ENCODE results near the gene IL17C. TPM values are rescaled to one million over a fixed set of nuclear protein-coding genes. Genes with fewer than 3 reads are reported as not detected.
A peak's percentile ranks its signal among the peaks of the same experiment; 100 is the strongest.

The IL17C gene
- total and polyA plus RNA-seq, 4 donors = 0.14 to 1.8 TPM; not detected in 2

DNA sequence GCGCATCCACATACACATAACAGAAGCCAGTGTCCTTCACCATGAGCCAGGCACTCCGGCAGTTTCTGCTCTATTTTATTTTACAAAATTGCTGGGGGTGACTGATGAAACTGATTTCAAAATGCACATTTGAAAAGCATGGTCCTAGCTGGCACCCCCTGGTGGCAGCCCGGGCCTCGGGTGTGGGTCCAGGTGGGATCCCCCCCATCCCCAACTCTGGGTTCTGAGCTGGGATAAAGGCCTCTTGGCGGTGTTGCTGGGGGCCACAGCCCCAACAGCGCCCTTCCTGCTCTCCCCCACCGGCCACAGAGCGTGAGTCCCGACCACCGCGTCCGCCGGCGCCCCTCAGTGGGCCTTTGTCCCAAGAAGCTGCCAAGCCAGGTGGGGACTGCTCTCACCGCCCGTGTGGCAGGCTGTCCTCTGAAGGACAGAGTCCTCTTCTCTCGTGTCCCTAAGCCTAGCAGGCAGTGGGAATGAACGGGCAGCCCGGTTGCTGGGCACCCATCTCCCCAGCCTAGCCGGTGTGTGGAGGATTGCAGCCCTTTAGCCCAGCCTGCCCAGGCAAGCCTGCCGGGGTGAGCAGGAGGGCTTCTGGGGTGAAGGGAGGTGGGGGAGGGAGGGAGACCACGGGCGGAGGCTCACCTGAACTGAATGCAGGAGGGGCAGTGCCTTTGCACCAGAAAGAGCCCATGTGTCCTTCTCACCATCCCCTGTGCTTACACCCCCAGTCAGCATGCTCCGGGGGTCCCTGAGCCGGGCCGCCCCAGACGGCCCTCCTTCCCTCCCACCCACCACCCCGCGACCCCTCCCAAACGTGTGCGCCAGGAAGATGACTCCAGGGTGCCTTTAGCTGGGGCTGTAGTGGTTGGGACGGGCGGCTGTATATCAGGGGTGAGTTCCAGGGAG is 47.0 kb downstream of the IL17C start:
- H3K27me3 ChIP-seq (ENCODE audit: control insufficient read depth in 3 of 3, insufficient read depth in 3 of 3, low read length in 2 of 3) = peaks cover 0 to 52% (median 37%) of the 10 kb centered on the region in 3 donors
- WGBS, 2 donors = 6 to 7% methylated on average over 33 of the region's 33 CpGs
- TF ChIP-seq, protein P1, sequence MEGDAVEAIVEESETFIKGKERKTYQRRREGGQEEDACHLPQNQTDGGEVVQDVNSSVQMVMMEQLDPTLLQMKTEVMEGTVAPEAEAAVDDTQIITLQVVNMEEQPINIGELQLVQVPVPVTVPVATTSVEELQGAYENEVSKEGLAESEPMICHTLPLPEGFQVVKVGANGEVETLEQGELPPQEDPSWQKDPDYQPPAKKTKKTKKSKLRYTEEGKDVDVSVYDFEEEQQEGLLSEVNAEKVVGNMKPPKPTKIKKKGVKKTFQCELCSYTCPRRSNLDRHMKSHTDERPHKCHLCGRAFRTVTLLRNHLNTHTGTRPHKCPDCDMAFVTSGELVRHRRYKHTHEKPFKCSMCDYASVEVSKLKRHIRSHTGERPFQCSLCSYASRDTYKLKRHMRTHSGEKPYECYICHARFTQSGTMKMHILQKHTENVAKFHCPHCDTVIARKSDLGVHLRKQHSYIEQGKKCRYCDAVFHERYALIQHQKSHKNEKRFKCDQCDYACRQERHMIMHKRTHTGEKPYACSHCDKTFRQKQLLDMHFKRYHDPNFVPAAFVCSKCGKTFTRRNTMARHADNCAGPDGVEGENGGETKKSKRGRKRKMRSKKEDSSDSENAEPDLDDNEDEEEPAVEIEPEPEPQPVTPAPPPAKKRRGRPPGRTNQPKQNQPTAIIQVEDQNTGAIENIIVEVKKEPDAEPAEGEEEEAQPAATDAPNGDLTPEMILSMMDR (IDR thresholded peaks at IDR 0.05; ENCODE audit: control extremely low read depth, extremely low read depth) = no peak
- H3K4me1 ChIP-seq (ENCODE audit: control insufficient read depth in 5 of 5, insufficient read depth in 5 of 5, low read length in 5 of 5) = peaks cover 0 to 10% (median 0%) of the 10 kb centered on the region in 5 donors
- DNase-seq (no peak), ATAC-seq (ENCODE audit: insufficient read depth, low FRiP score) (no peak)
- no peak overlapping the region for H3K4me3 ChIP-seq
- H3K36me3 ChIP-seq (ENCODE audit: control insufficient read depth in 4 of 4, insufficient read depth in 4 of 4, low read length in 4 of 4) = no peaks in the 10 kb centered on the region
- no peak overlapping the region for H3K9ac ChIP-seq (ENCODE audit: insufficient read depth in 1 of 2, low read length in 2 of 2)
- H3K27ac ChIP-seq (ENCODE audit: low read depth in 1 of 2, low read length in 1 of 2) = no peak overlapping the region
- H3K9me3 ChIP-seq (ENCODE audit: control insufficient read depth in 4 of 4, insufficient read depth in 3 of 4, low read length in 3 of 4) = no peaks in the 10 kb centered on the region

DNA sequence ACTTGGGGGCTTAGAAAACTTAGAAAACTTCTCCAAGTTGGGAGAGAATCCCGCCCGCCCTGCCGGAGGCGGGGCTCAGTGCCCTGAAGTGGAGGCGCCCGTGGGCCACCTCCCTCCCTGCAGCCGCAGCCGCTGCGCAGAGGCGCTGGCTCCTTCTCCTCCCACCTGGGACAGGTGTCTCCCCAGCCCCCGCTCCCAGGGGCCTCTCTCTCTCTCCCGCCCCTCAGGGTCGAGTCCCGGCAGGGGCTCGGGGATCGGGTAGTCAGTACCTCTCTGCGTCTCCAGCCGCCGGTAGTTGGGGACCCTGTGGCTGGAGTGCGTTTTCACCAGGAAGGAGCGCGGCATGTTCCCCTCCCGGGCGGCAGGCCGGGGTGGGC is 47.7 kb downstream of the IL17C start:
- peak; percentile 43 for ATAC-seq (ENCODE audit: insufficient read depth, low FRiP score)
- no peaks in the 10 kb centered on the region for H3K36me3 ChIP-seq (ENCODE audit: control insufficient read depth in 4 of 4, insufficient read depth in 4 of 4, low read length in 4 of 4)
- peaks cover 0 to 10% (median 0%) of the 10 kb centered on the region in 5 donors for H3K4me1 ChIP-seq (ENCODE audit: control insufficient read depth in 5 of 5, insufficient read depth in 5 of 5, low read length in 5 of 5)
- no peak for DNase-seq
- peaks cover 0 to 50% (median 37%) of the 10 kb centered on the region in 3 donors for H3K27me3 ChIP-seq (ENCODE audit: control insufficient read depth in 3 of 3, insufficient read depth in 3 of 3, low read length in 2 of 3)
- no peak overlapping the region for H3K9ac ChIP-seq (ENCODE audit: insufficient read depth in 1 of 2, low read length in 2 of 2)
- H3K9me3 ChIP-seq (ENCODE audit: control insufficient read depth in 4 of 4, insufficient read depth in 3 of 4, low read length in 3 of 4) = no peaks in the 10 kb centered on the region
- H3K27ac ChIP-seq (ENCODE audit: low read depth in 1 of 2, low read length in 1 of 2) = peak overlapping the region; percentile 22 to 43
- peak overlapping the region; percentile 6 for H3K4me3 ChIP-seq
- 1% methylated on average over 19 to 25 of the region's 25 CpGs for WGBS, 2 donors
- TF ChIP-seq, protein P1 (IDR thresholded peaks at IDR 0.05; ENCODE audit: control extremely low read depth, extremely low read depth) = no peak

DNA sequence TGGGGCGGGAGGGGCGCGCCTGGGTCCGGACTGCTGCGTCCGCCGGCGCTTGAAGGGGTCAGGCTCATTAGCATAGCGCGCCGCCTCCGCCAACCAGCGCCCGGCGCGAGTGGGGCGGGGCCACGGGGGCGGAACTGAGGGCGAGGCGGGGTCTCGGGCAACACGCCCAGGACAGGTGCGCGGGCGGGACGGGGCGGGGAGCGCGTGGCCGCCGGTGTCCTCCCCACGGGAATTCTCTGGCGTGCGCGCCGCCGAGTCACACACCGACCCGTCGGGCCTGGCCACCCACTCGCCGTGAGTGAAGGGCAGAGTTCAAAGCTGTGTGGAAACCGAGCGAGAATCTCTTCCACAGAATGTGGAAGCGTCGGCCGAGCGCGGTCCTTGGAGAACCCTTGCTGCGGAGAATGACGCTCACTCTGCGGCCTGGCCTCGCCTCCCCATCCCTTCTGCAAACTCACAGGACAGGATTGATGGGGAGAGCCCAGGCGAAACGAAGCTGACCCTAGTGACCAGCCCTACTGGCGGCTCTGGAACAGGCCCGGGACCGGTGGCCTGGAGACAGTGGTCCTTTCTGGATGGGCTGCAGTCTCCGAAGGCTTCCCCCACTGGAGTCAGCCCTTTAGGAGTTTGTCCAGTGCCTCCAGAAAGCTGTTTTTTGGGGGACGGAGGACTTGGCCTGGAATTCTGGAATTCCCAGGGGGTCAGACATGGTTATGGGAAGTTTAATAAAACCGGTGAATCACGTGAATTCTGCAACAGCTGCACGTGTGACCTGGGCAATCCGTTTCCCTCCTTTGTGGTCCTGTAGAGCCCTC is 48.3 kb downstream of the IL17C start, which contains the start of gene SNAI3:
TSS of gene SNAI3 (minus strand) at position 69 of the 815 bp plus-strand sequence. CDS start 101 bp downstream, outside the sequence.
- peaks cover 0 to 46% (median 37%) of the 10 kb centered on the region in 3 donors for H3K27me3 ChIP-seq (ENCODE audit: control insufficient read depth in 3 of 3, insufficient read depth in 3 of 3, low read length in 2 of 3)
- H3K4me3 ChIP-seq = peak within 1 kb of the TSS; percentile 6
- no peak within 1 kb of the TSS for H3K9ac ChIP-seq (ENCODE audit: insufficient read depth in 1 of 2, low read length in 2 of 2)
- H3K27ac ChIP-seq (ENCODE audit: low read depth in 1 of 2, low read length in 1 of 2) = peak within 1 kb of the TSS; percentile 22 to 43
- peaks cover 0 to 10% (median 0%) of the 10 kb centered on the region in 5 donors for H3K4me1 ChIP-seq (ENCODE audit: control insufficient read depth in 5 of 5, insufficient read depth in 5 of 5, low read length in 5 of 5)
- 7 to 10% methylated on average over 57 to 65 of the region's 65 CpGs for WGBS, 2 donors
- TF ChIP-seq, protein P1 (IDR thresholded peaks at IDR 0.05; ENCODE audit: control extremely low read depth, extremely low read depth) = no peak
- peak; percentile 52 to 71 (median 68) for DNase-seq
- ATAC-seq (ENCODE audit: insufficient read depth, low FRiP score) = peak; percentile 89
- no peaks in the 10 kb centered on the region for H3K36me3 ChIP-seq (ENCODE audit: control insufficient read depth in 4 of 4, insufficient read depth in 4 of 4, low read length in 4 of 4)
- no peaks in the 10 kb centered on the region for H3K9me3 ChIP-seq (ENCODE audit: control insufficient read depth in 4 of 4, insufficient read depth in 3 of 4, low read length in 3 of 4)

Data from lung (tissue), 12 donors.